Stimulated activated CD4-positive, alpha-beta T cell treated with anti-CD3 and anti-CD28 coated beads, Interleukin-15, amount 100 ng/mL, for 1 hour (primary cell): ENCODE data around the gene NOD1.
"Not testable (repeated sequence)": the region's sequence is repeated elsewhere in the genome, so short reads cannot be mapped to it uniquely, and the experiment has no call there.

Experiments
- DNase-seq, 2 donors: peaks; one replicate each; pipeline ENCODE4 v3.0.0-alpha.2; 2020; ENCODE audit warnings: low read depth in 1 of 2, low spot score in 1 of 2

NOD1 gene

DNA sequence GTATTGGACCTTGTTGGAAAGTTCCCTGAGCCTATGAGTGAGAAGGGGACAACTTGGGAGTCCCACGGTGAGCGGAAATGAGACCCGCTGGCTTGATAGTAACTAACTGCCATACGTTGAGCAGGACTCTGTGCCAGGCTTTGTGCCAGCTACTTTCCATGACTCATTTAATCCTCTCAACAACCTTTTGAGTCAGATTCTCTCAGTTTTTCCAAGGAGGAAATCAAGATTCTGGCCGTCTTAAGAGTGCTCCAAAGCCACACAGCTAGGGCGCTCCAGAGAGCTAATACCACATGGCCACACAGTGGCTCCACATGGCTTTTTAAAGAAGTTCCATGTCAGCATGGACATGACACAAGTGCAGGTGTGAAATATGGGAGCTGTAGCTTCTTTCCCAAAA lies 55.7 kb downstream of the NOD1 start:
- DNase-seq = no peak

DNA sequence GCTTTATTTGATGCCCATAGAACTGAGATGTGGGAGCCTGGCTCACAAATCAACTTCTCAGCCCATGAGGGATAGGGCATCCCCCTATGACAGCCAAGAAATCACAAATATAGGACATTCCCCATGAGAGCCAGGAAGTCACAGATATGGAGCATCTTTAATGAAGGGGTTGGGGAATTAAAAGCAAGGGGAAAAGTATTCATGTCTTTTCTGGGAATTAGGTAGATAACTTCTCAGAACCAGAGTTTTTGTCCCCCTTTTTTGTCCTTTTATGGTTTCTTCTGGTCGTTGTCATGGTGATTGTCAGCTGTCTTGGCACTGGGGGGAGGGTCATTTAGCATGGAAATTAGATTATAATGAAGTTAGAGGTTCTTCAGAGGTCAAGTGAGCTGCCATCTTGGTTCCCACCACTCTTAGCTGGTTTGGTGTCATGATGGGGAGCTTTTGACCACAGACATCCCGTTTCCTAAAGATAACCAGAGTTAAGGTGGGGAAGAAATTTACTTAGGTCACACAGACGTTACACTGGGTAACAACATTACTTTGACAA lies 56.9 kb downstream of the NOD1 start:
- DNase-seq = no peak

DNA sequence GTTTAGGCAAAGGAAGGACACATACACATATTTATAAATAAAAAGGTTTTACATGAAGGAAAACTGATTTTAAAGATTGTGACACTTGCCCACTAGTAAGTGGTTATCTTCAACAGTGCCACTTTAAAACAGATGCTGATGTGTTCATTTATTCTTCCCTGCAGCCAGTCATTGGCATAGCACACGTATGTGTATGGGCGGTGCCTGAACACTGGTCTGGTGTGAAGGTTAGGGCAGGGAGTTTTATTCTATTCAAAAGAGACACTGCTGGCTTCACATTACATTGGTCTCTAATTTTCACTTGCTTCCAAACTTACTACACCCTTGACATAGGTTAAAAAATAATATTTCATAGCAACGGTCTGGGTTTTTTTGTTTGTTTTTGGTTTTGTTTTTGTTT lies 57.9 kb downstream of the NOD1 start:
- no peak for DNase-seq

DNA sequence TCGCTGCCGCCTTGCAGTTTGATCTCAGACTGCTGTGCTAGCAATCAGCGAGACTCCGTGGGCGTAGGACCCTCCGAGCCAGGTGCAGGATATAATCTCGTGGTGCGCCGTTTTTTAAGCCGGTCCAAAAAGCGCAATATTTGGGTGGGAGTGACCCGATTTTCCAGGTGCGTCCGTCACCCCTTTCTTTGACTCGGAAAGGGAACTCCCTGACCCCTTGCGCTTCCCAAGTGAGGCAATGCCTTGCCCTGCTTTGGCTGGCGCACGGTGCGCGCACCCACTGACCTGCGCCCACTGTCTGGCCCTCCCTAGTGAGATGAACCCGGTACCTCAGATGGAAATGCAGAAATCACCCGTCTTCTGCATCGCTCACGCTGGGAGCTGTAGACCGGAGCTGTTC lies 58.5 kb downstream of the NOD1 start:
- not testable (repeated sequence) for DNase-seq

DNA sequence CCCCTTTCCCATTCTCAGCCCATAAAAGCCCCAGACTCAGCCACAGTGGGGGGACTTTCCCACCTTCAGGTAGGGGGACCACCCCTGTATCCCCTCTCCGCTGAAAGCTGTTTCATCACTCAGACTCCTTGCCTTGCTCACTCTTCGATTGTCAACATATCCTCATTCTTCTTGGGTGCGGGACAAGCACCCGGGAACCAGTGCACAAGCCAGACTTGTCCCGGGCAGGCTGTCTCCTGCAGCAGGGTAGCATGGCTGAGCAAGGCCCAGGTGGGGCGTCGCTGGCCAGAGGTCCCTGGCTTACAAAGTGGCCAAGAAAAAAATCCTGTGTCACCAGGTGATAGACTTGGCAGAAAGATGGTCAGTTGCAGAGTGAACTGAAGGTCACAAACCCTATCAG lies 64.7 kb downstream of the NOD1 start:
- no peak for DNase-seq

DNA sequence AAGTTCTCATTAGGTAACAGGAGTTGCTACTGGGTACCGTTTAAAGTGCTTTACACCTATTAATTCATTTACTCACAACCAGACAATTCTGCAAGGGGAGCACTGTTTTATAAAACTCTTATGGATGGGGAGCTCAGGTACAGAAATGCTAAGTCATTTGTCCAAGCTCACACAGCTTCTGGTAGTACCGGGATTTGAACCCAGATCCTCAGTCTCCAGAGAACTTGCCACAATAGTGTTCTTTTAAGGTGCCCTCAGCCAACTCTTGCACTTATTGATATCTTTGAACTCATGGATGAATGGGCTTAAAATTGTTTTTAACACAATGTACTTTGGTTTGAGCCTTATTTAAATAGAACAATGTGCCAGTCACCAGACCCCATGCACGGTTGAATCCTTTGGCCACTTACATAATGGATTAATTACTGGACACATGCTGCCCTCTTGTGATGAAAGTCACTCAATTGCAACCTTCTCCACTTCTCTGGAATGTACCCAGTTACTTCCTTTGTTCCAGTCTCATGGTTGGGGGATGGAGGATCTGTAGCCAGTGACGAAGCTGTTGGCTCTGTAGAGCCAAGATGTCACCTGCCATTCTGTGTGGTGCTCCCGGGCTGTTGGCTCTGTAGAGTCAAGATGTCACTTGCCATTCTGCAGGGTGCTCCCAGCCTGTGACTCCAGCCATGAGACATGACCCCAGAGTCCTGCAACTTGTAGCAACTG lies 65.6 kb downstream of the NOD1 start:
- no peak for DNase-seq

DNA sequence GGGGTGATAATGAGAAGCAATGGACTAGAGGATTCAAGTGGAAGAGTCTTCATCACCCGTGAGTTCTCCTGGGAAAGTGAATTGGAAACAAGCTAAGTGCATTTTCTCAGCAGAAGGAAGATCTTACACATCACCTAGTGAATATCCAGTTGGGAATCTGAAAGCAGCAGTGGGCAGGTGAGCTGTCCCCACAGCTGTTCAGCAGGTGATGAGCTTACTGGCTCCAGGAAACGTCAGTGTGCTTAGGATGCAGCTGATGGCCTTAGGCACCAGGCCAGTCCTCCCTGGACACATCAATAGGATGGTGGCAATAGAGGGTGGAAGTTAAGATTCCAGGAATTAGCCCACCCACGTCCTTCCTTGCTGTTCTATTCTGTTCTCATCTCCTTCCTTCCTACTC lies 66.7 kb downstream of the NOD1 start:
- DNase-seq = no peak

DNA sequence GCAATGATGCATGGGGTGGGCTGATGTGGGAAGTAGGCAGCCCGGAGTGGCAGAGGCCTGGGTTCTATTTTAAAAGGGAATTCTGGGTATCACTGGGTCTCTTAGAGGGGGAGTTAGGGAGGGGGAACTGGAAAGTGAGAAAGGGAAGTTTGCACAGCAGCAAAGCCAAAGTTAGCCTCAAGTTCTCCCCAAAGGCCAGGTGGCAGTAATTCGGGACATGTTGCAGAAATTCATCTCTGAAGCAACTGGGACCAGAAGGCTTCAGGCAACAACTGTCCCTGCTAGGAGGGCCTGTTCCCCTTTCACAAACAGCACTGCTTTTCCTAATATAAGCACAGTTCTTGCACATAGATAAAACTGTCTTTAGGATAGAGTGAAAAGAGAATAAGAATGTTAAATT lies 67.4 kb downstream of the NOD1 start:
- no peak for DNase-seq

DNA sequence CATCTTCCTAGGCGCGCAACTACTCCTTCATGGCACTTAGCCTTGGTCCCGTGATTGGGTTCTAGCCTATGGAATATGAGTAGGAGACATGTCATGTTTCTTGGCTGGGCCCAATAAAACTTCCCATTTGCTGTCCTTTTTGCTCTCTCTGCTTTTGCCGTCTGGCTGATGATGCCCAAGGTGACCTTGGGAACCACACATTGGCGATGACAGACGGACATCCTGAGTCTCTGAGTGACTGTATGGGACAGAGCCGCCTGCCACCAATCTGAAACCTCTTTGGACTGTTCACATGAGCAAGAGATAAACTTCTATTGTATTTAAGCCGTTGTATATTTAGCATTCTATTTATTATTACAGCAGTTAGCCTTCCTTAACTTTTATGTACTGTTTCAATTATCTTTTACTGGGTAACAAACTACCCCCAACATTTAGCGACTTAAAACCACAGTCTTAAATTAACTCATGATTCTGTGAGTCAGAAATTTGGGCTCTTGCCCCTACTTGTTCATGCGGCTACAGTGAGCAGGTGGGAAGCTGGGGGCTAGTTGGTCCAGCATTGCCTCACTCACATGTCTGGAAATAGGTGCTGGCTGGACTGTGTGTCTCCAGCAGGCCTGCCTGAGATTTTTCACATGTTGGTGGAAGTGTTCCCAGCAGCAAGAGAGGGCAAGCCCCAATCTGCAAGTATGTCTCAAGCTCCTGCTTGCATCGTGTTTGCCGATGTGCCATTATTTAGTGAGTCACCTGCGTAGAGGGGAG lies 71.7 kb downstream of the NOD1 start:
- no peak for DNase-seq

DNA sequence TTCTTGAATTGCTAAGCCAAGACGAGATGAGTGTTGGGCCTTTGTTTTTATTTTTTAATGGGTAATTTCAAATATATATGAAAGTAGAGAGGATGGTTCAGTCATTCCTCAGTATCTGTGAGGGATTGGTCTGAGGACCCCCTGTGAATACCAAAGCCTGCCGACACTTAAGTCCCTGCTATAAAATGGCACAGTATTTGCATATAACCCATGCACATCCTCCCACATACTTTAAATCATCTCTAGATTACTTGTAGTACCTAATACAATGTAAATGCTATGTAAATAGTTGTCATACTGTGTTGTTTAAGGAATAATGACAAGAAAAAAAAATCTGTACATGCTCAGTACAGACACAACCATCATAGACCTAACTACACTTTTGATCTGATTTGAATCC lies 73.4 kb downstream of the NOD1 start:
- DNase-seq = no peak

DNA sequence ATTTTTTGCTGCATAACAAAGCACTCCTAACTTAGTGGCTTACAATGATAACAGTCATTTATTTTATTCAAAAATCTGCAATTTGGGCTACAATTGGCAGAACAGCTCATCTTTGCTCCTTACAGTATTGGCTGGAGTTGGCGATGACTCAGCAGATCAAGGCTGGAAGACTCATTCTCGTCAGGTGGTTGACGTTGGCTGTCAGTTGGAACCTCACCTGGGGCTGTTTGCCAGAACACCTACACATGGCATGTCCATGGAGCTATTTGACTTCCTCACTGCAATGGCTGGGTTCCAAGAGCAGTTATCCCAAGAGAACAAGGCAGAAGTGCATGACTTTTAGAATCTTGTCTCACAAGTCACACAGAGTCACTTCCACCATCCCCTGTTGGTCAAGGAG lies 75.1 kb downstream of the NOD1 start:
- DNase-seq = no peak

DNA sequence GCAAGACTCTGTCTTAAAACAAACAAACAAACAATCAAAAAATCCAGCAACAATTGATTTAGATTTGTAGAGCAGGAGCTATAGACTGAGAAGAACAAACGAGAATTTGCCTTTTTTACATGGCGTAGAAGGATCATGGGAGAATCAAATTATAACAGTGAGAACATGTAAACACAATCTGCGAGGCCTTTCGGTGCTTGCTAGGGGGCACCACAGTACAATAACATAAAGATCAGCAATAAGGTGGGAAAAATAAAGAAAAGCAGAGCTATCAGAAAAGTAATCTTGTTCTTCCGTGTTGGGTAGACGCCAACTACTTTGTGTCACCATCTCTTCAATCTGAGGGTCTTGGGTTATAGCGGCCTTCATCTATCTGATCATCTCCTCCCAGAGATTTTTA lies 82.2 kb downstream of the NOD1 start:
- no peak for DNase-seq

DNA sequence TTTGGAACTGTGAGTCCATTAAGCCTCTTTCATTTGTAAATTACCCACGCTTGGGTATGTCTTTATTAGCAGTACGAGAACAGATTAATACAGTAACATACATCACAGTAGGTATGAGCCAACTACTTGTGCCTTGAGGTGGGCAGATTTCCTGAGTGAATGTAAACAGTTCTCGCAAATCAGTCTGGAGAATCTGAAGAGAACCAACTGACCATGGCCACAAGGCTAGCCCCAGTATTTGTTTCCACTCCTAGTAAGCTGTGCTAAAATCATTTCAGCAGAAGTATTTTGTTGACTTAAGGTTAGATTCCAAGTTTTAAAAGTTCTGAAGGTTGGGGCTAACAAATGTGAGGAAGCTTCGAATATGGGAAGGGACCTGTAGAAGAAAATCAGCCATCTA lies 82.9 kb downstream of the NOD1 start:
- no peak for DNase-seq

DNA sequence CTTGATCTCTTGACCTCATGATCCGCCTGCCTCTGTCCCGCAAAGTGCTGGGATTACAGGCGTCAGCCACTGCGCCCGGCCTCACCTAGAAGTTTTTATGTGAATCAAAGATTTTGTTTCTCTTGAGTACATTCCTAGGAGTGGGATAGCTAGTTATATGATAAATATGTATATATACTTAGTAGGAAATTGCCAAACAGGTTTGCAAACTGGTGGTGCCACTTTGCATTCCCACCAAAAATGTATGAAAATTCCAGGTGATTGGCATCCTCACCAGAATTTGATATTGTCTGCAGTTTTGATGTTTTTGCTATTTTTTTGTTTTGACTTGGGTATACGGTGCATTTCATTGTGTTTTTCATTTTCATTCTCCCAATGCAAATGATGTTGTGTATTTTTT lies 86.8 kb downstream of the NOD1 start:
- no peak for DNase-seq

DNA sequence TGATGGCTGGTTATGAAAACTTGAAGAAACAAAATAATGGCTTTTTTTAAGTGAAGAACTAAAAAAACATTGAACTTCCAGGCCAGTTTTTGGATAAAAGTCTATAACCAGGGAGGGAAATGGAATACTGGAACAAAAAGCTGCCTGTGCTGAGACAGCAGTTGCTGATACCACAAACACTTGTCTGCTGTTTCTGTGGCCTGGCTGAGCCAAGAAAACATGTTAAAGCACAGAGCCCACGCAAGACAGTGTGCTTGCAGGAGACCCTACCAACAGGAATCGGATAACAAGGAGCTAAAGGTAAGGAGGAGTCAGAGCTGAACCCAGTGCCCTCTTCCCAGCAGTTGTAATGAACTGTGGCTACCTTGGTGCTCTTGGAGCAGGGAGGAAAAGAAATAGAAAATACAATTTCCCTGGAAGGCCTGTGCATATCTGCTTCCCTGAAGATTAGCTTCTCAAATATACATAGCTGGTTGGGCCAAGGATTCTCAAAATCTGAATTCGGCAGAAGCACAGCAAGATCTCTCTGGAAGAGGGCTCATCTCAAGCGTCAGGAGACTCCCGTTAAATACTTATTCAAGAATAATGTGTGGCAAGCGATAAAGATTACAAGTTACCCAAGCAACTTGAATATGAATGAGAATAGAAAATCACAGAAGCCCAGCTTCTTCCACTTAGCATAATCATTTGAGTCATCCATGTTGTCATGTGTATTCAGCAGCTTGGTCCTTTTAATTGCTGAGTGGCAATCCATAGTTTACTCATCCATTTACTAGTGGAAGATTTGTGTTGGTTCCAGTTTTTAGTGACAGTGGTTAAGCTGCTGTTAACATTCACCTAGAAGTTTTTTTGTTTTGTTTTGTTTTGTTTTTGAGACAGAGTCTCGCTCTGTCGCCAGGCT lies 87.6 kb downstream of the NOD1 start:
- DNase-seq = no peak

DNA sequence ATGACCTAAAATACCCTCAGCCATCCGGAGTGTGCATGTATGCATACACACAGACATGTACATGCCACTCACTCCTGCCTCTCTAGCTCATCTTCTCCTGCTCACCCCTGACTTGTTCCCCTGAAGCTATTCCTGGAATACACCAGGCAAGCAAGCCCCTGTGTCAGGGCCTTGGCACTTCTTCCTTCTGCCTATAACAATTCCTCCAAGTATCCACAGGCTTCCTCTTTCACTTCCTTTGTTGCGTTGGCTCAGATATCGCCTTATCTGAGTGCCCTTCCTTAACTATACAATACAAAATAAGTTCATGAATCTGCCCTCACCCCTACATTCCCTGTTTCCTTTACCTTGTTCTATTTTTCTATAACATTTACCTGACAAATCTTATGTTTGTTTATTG lies 88.8 kb downstream of the NOD1 start:
- no peak for DNase-seq

DNA sequence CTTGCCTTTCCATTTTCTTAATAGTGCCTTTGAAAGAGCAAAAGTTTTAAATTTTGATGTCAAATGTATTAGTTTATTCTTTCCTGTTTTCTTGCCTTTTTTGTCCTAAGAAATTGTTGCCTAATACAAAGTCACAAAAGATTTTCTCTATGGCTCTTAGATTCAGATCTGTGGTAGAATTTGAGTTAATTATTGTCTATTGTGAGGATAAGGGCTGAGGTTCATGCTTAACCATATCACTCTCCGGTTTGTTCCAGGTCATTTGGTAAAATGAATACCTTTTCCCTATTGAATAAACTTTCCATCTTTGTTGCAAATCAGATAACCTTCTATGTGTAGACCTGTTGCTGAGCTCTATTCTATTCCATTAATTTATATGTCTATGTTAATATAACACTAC lies 96.0 kb downstream of the NOD1 start:
- no peak for DNase-seq

DNA sequence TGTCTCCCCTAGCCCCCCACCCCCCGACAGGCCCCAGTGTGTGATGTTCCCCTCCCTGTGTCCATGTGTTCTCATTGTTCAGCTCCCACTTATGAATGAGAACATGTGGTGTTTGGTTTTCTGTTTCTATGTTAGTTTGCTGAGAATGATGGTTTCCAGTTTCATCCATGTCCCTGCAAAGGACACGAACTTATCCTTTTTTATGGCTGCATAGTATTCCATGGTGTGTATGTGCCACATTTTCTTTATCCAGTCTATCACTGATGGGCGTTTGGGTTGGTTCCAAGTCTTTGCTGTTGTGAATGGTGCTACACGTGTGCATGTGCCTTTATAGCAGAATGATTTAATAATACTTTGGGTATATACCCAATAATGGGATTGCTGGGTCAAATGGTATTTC lies 97.8 kb downstream of the NOD1 start:
- DNase-seq = not testable (repeated sequence)

DNA sequence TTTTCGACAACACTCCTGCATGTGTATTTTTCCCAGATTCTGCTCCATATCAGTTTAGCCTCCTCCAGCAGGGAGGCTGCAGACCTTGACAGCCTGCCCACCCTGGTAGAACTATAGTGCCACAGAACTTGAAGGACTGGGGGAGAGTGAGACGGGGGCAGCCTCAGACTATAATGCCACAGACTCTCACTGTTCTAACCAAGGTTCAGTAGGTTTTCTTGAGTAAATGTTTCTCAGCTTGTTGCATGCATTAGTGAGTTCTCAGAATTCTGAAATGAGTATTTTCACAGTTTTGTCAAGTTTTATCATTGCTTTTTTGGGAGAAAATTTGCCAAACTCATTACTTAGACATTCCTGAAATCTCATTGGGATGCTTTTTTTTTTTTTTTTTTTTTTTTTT lies 98.3 kb downstream of the NOD1 start:
- no peak for DNase-seq

DNA sequence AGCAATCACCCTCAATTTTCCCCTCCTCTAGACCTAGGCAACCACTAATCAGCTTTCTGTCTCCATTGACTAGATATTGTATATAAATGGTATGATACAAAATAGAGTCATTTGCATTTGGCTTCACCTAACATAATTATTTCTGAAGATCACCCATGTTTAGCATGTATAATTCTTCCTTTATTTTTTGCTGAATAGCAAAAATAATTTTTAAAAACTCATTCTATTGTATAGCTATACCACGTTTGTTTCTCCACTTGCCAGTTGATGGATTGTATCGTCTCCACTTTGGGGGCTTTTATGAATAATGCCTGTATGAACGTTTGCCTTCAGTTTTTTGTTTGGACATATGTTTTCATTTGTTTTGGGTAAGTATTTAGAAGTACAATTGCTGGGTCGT lies 98.8 kb downstream of the NOD1 start:
- no peak for DNase-seq

DNA sequence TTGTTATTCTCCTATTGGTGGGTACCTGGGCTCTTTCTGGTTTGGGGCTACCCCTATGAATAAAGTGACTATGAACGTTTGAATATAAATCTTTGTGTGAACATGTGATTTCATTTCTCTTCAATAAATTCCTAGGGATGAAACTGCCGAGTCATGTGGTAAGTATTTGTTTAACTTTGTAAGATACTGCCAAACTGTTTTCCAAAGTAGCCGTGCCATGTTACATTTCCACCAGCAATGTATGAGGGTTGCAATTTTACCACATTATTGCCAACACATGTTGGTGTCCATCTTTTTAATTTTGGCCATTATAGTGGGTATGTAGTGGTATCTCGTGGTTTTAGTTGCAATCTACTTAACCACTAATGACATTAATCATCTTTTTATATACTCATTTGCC lies 99.5 kb downstream of the NOD1 start:
- no peak for DNase-seq

DNA sequence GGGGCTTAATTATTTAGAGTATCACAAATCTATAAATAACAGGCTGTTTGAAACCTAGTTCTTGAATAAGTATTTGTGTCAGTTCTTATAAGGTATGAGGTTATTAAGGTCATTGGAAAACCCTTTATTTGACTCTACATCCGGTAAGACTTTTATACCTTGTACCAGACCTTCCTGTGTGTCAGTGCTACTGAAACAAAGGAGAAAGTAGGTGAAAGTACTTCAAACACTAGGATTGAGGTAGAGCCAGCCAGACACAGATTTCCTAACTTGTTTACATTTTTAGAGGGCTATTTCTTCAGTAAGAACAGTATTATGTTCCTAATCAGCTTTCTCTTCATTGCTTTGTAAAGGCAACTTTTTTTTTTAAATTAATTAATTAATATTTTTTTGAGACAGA lies 100.3 kb downstream of the NOD1 start:
- no peak for DNase-seq
